ENCODE measurements around the gene KRT83. TPM values are rescaled to one million over a fixed set of nuclear protein-coding genes. Genes with fewer than 3 reads are reported as not detected.

The KRT83 gene
- polyA plus RNA-seq, 1 of the 3 experiments (the other 2 are of a cell fraction), result 0.03 TPM

GRCh38 chr12:52271158-52271557, 50.0 kb downstream of the KRT83 start:
- WGBS (ENCODE audit: low lambda C conversion rate), result 62% methylated on average over 1 of the region's 1 CpG

GRCh38 chr12:52270541-52271070, 50.6 kb downstream of the KRT83 start:
- Histone ChIP-seq H3K4me2 (no peak overlapping the region), H3K9me3 (no peaks in the 10 kb centered on the region), H2AFZ (ENCODE audit: low read depth) (no peak overlapping the region), H3K9me2 (no peaks in the 10 kb centered on the region), H3K9ac (no peak overlapping the region), H3K4me3 (ENCODE audit: low read depth in 2 of 2, low read length in 1 of 2) (no peak overlapping the region), H3K27me3 (ENCODE audit: insufficient read depth) (no peaks in the 10 kb centered on the region), H4K20me1 (ENCODE audit: insufficient read depth) (no peaks in the 10 kb centered on the region), H3K27ac (ENCODE audit: low read depth in 2 of 2, low read length in 1 of 2) (no peak overlapping the region), H3K4me1 (ENCODE audit: control insufficient read depth in 1 of 2, insufficient read depth in 2 of 2, low read depth in 1 of 2, low read length in 1 of 2) (no peaks in the 10 kb centered on the region; a peak in 1 of 4 replicates), H3F3A (replicated peaks; ENCODE audit: insufficient read depth) (no peaks in the 10 kb centered on the region), H3K79me2 (ENCODE audit: insufficient read depth) (no peaks in the 10 kb centered on the region), H3K36me3 (replicated peaks in 1 of 2; ENCODE audit: control insufficient read depth in 1 of 2, insufficient read depth in 2 of 2, low read length in 1 of 2) (no peaks in the 10 kb centered on the region)
- CTCF ChIA-PET, result interaction anchor here (0.9 to 8.9 kb wide), 4 partner anchors 7 to 57 kb away, joined by 4 to 80 read pairs (median 10); partner anchors contain the start of gene KRT86
- no peak for DNase-seq
- WGBS (ENCODE audit: low lambda C conversion rate), result 68% methylated on average over 3 of the region's 6 CpGs
- TF ChIP-seq FOXM1 (IDR thresholded peaks at IDR 0.05; ENCODE audit: low read depth) (no peak), CTCF (IDR thresholded peaks at IDR 0.05) (no peak), ELF1 (IDR thresholded peaks at IDR 0.05) (no peak)
- POLR2A ChIA-PET, result interaction anchor here (1.2 kb wide), 1 partner anchor 38 kb away, joined by 5 read pairs; no protein-coding TSS in a partner anchor

More at GRCh38 chr12:52271158-52271557, 50.0 kb downstream of the KRT83 start:
- Histone ChIP-seq H4K20me1 (ENCODE audit: insufficient read depth) (no peaks in the 10 kb centered on the region), H2AFZ (ENCODE audit: low read depth) (no peak overlapping the region), H3K4me3 (ENCODE audit: low read depth in 2 of 2, low read length in 1 of 2) (no peak overlapping the region), H3K36me3 (replicated peaks in 1 of 2; ENCODE audit: control insufficient read depth in 1 of 2, insufficient read depth in 2 of 2, low read length in 1 of 2) (no peaks in the 10 kb centered on the region), H3K9me2 (no peaks in the 10 kb centered on the region), H3K9ac (no peak overlapping the region), H3F3A (replicated peaks; ENCODE audit: insufficient read depth) (no peaks in the 10 kb centered on the region), H3K9me3 (no peaks in the 10 kb centered on the region), H3K4me2 (no peak overlapping the region), H3K27ac (ENCODE audit: low read depth in 2 of 2, low read length in 1 of 2) (no peak overlapping the region), H3K79me2 (ENCODE audit: insufficient read depth) (no peaks in the 10 kb centered on the region), H3K27me3 (ENCODE audit: insufficient read depth) (no peaks in the 10 kb centered on the region), H3K4me1 (ENCODE audit: control insufficient read depth in 1 of 2, insufficient read depth in 2 of 2, low read depth in 1 of 2, low read length in 1 of 2) (no peaks in the 10 kb centered on the region; a peak in 1 of 4 replicates)
- TF ChIP-seq FOXM1 (IDR thresholded peaks at IDR 0.05; ENCODE audit: low read depth) (no peak), NFIC (IDR thresholded peaks at IDR 0.05; ENCODE audit: borderline replicate concordance) (no peak), EP300 (IDR thresholded peaks at IDR 0.05; ENCODE audit: borderline replicate concordance in 1 of 2, low read depth in 1 of 2, low read length in 1 of 2) (no peak), TCF12 (IDR thresholded peaks at IDR 0.05) (no peak), IRF3 (IDR thresholded peaks at IDR 0.05; ENCODE audit: low read depth, low read length) (no peak), TEAD4 (IDR thresholded peaks at IDR 0.05; ENCODE audit: borderline replicate concordance, insufficient read depth) (no peak), FOSL2 (IDR thresholded peaks at IDR 0.05; ENCODE audit: borderline replicate concordance, low read depth) (no peak), NRF1 (IDR thresholded peaks at IDR 0.05; ENCODE audit: low read depth, low read length) (no peak), GATA2 (CRISPR knock-in tag; IDR thresholded peaks at IDR 0.05) (no peak), CHD2 (IDR thresholded peaks at IDR 0.05; ENCODE audit: low read length, partially characterized antibody) (no peak), YY1 (IDR thresholded peaks at IDR 0.05; ENCODE audit: low read depth) (no peak), GABPA (IDR thresholded peaks at IDR 0.05; ENCODE audit: low read depth) (no peak), RCOR1 (IDR thresholded peaks at IDR 0.05; ENCODE audit: low read length) (no peak), TAF1 (IDR thresholded peaks at IDR 0.05; ENCODE audit: borderline replicate concordance, low read depth, low read length) (no peak), SIN3A (IDR thresholded peaks at IDR 0.05; ENCODE audit: borderline replicate concordance, low read depth, low read length) (no peak)
- CTCF ChIA-PET, result interaction anchor here (0.9 to 8.9 kb wide), 6 partner anchors 7 to 56 kb away, joined by 3 to 80 read pairs (median 6); partner anchors contain the start of gene KRT86
- POLR2A ChIA-PET, result interaction anchor here (1.2 kb wide), 1 partner anchor 37 kb away, joined by 5 read pairs; no protein-coding TSS in a partner anchor
- no peak for DNase-seq

Data from SK-N-SH (cell line).